Measurements from ENCODE around the gene CACNA2D2.

The CACNA2D2 gene

DNA sequence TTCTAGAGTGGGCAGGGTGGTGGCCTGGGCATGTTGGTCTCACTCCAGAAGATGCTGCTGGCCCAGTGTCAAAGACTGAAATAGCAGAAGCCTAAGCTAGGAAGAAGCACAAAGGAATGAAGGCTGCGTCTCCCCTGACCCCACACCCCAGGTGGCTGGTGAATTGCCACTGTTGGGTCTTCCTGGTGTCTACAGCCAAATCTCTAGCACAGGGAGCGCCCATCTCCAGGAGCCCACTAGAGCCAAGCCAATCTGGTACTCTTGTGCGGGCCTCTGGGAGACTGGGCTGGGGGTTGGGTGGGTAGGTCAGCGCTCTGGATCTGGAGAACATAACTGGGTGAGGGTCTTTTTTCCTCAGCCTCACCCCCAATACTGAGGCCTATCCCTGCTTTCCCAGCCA is 176.3 kb downstream of the CACNA2D2 start:
- Histone ChIP-seq H3K9me3 (ENCODE audit: insufficient read depth, low read length) (no peaks in the 10 kb centered on the region), H3K27me3 (ENCODE audit: low read length) (no peaks in the 10 kb centered on the region), H3F3A (ENCODE audit: insufficient read depth) (peaks cover 12% of the 10 kb centered on the region), H3K36me3 (ENCODE audit: low read length) (peaks cover 6% of the 10 kb centered on the region; the same call in 1 of the 2 replicates), H3K9ac (ENCODE audit: low read length) (peak overlapping the region; percentile 91), H3K79me2 (ENCODE audit: insufficient read depth, low read length) (peaks cover 13% of the 10 kb centered on the region), H3K27ac (ENCODE audit: low read depth, low read length) (no peak overlapping the region), H4K20me1 (ENCODE audit: low read depth, low read length) (no peaks in the 10 kb centered on the region), H3K4me3 (ENCODE audit: insufficient read depth, low read length, poor library complexity, severe bottlenecking) (peak overlapping the region; percentile 86), H3K4me2 (ENCODE audit: low read depth, low read length, poor library complexity, severe bottlenecking) (peak overlapping the region; percentile 70), H2AFZ (ENCODE audit: low read depth, low read length, severe bottlenecking) (no peak overlapping the region), H3K9me2 (replicated peaks; ENCODE audit: insufficient read depth, low read length) (no peaks in the 10 kb centered on the region)
- TF ChIP-seq, protein P1, sequence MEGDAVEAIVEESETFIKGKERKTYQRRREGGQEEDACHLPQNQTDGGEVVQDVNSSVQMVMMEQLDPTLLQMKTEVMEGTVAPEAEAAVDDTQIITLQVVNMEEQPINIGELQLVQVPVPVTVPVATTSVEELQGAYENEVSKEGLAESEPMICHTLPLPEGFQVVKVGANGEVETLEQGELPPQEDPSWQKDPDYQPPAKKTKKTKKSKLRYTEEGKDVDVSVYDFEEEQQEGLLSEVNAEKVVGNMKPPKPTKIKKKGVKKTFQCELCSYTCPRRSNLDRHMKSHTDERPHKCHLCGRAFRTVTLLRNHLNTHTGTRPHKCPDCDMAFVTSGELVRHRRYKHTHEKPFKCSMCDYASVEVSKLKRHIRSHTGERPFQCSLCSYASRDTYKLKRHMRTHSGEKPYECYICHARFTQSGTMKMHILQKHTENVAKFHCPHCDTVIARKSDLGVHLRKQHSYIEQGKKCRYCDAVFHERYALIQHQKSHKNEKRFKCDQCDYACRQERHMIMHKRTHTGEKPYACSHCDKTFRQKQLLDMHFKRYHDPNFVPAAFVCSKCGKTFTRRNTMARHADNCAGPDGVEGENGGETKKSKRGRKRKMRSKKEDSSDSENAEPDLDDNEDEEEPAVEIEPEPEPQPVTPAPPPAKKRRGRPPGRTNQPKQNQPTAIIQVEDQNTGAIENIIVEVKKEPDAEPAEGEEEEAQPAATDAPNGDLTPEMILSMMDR (IDR thresholded peaks at IDR 0.05; ENCODE audit: insufficient read depth, low read length, poor library complexity, severe bottlenecking): no peak
- TF ChIP-seq EZH2phosphoT487 (conservative IDR thresholded peaks at IDR 0.05; ENCODE audit: low read length): no peak

DNA sequence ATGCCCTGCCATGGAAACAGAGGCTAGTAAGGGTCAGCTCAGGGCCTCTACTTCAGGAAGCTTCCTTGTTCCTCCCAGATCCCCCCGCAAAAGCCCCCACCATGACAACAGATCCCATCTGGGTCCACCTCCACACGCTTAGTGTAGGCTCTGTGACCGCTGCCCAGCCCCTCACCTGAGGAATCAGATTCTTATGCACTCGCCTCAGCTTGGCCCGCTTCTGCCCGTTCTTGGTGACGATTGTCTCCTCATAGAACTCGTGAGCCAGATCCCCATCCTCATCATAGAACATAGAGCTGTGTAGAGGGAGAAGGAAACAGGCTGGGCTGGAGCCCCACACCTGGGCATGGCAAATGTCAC is 177.3 kb downstream of the CACNA2D2 start:
- Histone ChIP-seq H3K4me2 (ENCODE audit: low read depth, low read length, poor library complexity, severe bottlenecking) (no peak overlapping the region), H3K27me3 (ENCODE audit: low read length) (no peaks in the 10 kb centered on the region), H4K20me1 (ENCODE audit: low read depth, low read length) (no peaks in the 10 kb centered on the region), H2AFZ (ENCODE audit: low read depth, low read length, severe bottlenecking) (no peak overlapping the region), H3K9ac (ENCODE audit: low read length) (no peak overlapping the region), H3F3A (ENCODE audit: insufficient read depth) (peaks cover 12% of the 10 kb centered on the region), H3K4me3 (ENCODE audit: insufficient read depth, low read length, poor library complexity, severe bottlenecking) (no peak overlapping the region), H3K27ac (ENCODE audit: low read depth, low read length) (no peak overlapping the region), H3K9me2 (replicated peaks; ENCODE audit: insufficient read depth, low read length) (no peaks in the 10 kb centered on the region), H3K79me2 (ENCODE audit: insufficient read depth, low read length) (peaks cover 13% of the 10 kb centered on the region), H3K36me3 (ENCODE audit: low read length) (peaks cover 6% of the 10 kb centered on the region; the same call in 1 of the 2 replicates), H3K9me3 (ENCODE audit: insufficient read depth, low read length) (no peaks in the 10 kb centered on the region)
- TF ChIP-seq, protein P1 (IDR thresholded peaks at IDR 0.05; ENCODE audit: insufficient read depth, low read length, poor library complexity, severe bottlenecking): no peak
- TF ChIP-seq EZH2phosphoT487 (conservative IDR thresholded peaks at IDR 0.05; ENCODE audit: low read length): no peak

DNA sequence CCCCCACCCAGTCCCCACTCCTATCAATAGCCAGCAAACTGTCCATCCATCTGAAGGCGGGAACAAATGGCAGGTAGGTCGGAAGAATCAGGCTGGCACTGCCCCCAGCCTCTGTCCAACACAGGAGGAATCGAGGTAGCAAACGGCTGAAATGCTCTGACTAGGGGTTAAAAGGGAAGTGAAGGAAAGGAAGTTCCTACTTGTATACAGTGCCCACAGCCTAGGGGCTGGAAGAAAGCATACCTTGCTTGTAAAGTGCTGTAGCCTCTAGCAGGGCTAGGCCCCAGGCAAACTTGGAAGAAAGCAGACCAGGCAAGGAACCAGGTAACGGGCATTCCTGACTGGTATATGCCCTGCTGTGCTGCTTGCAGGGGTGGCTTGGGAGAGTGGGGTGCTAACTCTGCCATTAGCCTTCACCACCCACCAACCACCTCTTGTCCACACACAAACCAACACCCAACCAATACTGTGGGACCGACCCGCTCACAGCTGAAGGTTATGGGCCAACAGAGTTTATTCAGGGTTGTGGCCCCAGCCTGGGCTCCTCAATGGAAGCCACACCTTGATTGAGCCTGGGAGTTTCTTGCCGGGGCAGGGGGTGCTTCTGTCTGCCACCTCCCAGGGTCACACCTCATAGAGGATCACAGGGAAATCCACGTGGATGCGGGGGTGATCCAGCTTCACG is 177.8 kb downstream of the CACNA2D2 start:
- peaks cover 12% of the 10 kb centered on the region for H3F3A ChIP-seq (ENCODE audit: insufficient read depth)
- TF ChIP-seq EZH2phosphoT487 (conservative IDR thresholded peaks at IDR 0.05; ENCODE audit: low read length): no peak
- TF ChIP-seq, protein P1 (IDR thresholded peaks at IDR 0.05; ENCODE audit: insufficient read depth, low read length, poor library complexity, severe bottlenecking): no peak
- H3K9ac ChIP-seq (ENCODE audit: low read length): no peak overlapping the region
- H4K20me1 ChIP-seq (ENCODE audit: low read depth, low read length): no peaks in the 10 kb centered on the region
- no peak overlapping the region for H3K27ac ChIP-seq (ENCODE audit: low read depth, low read length)
- H3K9me2 ChIP-seq (replicated peaks; ENCODE audit: insufficient read depth, low read length): no peaks in the 10 kb centered on the region
- peaks cover 1% of the 10 kb centered on the region; the same call in 1 of the 2 replicates for H3K36me3 ChIP-seq (ENCODE audit: low read length)
- H3K4me3 ChIP-seq (ENCODE audit: insufficient read depth, low read length, poor library complexity, severe bottlenecking): no peak overlapping the region
- no peaks in the 10 kb centered on the region for H3K9me3 ChIP-seq (ENCODE audit: insufficient read depth, low read length)
- no peak overlapping the region for H3K4me2 ChIP-seq (ENCODE audit: low read depth, low read length, poor library complexity, severe bottlenecking)
- H3K79me2 ChIP-seq (ENCODE audit: insufficient read depth, low read length): peaks cover 13% of the 10 kb centered on the region
- no peak overlapping the region for H2AFZ ChIP-seq (ENCODE audit: low read depth, low read length, severe bottlenecking)
- H3K27me3 ChIP-seq (ENCODE audit: low read length): no peaks in the 10 kb centered on the region

Measured in SU-DHL-6 (cell line).